NCI-H1048 (cell line): ENCODE measurements around the gene CD6.

Source experiments
- DNase-seq: peaks from one replicate; lab custom pipeline; 2025; lab: John Stamatoyannopoulos, UW

CD6 gene

DNA sequence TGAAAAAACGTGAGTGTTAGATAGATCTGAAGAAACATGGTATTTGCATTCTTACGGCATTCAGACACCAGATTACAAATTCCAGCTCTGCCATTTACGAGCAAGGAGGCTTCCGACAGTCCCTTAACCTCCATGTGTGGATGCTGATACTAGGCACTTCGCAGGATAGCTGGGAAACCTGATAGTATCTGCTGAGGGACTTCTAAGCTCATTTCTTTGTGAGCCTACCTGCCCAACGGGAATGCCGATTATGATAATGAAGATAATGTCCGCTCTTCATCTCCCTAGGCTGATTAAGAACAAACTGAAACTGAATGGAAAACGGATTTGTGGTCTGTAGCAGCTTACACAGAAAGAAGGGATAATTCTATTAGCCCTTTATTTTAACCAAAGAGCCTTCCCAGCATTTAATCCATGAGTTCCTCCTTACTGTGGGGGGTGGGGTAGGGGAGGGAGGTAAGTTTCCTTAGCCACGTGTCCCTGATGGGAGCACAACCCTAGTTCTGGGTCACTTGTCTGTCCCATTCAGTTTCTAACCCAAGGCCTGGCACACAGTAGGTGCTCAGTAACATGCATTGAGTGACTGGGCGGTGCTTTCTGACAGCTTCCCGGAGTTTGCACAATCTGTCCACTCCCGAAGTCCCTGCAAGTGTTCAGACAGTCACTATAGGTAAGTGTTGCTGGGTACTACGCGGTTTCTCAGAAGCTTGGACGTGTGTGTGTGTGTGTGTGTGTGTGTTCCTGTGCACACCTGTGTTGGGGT is 39.2 kb downstream of the CD6 start:
- DNase-seq, result no peak

DNA sequence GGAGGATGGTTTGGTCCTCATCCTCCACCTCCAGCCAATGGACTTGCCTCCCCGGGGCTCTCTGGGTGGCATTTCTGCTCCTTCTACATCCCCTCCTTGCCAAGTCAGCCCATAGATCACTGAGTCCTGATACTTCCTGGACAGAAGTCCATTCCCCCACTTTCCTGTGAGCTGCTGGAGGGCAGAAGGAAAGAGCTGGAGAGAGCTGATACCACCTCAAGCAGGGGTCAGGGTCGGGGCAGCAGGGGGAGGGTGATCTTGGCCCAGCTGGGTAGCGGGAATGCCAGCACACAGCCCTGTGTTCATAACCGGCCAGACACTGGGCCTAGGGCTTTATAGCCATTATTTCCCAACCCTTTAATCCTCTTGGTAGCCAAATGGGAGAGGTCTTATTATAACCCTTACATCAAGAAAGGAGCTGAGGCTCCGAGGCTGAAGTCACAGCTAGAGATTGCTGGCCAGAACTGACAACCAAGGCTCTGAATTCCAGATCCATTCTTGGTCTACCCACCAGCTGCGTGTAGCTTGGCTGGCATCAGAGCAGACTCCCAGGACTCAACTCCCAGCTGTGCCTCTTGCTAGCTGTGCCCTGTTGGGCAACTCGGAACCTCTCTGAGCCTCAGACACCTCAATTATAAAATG is 39.9 kb downstream of the CD6 start:
- no peak for DNase-seq

DNA sequence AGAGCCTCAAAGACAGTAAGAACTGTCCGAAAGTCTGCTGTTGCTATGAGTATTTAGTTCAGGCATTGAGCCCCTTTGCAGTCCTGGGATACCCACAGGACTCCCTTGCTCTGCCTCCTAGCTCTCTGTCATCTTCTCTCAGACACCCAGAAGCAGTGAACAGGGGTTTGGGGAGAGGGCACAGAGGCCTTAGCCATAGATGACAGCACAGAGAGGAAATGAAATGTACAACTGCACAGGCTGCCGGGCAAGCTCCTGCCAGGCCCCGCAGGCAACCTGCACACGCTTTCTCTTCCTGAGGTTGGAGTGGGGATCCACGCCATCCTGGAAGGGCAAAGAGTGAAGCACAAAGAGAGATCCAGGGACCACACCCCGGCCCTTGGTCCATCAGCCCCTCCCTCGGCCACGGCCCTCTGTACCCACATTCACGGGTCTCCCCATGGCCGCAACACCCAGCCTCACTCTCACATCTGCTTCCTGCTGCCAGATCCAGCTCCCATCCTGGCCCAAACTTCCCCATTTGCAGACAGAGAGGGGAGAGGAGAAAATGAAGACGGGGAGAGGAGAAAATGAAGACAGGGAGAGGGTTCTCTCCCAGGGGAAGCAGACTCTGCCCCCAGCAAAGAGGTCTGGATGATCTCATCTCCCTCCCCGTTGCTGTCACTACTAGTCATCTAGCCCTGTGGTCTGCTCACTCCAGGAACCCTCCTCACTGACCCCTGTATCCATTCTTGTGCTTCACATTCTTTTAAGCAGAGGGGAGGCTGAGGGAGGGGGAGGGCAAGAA is 40.7 kb downstream of the CD6 start:
- no peak for DNase-seq

DNA sequence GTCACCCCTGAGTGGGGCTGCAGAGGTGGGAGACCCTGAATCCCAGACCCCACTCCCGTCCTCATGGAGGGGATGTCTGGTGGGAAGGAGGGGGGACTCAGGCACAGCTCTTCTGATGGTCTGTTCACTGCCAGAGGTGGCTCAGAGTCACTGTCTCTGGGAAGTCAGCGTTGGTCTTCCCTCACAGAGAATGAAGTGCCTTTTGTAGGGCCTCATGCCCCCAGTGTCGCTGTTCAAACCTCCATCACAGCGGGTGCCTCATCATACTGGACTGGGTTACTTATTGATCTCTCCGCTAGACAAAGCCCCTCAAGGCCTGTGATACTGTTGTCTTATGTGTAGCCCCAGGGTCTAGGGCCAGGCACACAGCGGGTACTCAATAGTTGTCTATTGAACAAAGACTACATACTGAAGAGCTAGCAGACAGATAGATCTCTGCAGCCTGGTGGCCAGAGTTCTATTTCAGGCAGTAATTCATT is 41.3 kb downstream of the CD6 start:
- DNase-seq, result no peak

DNA sequence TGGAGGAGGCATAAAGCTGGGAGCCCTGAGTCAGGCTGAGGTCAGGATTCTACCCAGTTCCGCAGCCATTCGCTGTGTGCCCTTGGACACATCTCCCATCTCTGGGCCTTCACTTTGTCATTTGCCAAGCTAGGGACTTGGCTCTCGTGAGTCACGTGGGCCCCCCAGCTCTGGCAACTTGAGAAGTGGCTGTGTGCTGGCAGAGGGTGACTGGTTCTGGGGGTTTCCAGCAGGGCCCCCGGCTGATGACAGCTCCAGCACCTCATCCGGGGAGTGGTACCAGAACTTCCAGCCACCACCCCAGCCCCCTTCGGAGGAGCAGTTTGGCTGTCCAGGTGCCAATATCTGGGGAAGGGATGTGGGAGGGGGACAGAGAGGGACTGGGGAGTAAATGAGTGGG is 46.6 kb downstream of the CD6 start:
- no peak for DNase-seq

DNA sequence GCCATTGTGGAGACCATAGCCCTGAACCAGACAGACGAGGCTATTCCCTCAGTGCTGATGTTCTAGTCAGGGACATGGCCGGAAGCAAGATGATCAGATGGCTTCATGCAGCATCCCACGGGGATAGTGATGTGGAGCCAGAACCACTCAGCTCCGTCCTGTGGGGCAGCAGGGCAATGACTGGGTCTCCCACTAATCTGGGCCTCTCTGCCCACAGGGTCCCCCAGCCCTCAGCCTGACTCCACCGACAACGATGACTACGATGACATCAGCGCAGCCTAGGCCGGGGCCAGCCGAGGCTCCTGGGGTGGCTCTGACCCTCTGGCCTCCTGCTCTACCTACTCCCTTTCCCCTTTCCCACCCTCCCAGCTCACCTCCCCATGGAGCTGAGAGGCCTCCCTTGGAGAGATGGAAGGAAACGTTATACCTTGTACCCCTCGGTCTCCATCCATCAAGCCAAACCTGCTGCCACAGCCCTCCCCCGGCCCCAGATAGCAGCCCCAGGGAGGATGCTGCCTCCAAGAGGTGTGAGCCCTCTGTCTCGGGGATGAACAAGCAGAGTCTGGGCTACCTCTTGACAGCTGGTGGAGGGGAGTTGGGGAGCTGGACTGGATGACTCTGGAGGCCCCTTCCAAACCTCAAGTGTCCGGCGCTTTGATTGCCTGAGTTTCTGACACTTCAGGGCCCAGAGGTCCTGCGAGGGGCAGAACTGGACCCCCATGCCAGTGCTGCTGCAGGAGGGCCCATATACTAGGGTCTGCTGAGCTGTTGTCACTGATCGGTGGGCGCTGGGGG is 47.8 kb downstream of the CD6 start:
- no peak for DNase-seq

DNA sequence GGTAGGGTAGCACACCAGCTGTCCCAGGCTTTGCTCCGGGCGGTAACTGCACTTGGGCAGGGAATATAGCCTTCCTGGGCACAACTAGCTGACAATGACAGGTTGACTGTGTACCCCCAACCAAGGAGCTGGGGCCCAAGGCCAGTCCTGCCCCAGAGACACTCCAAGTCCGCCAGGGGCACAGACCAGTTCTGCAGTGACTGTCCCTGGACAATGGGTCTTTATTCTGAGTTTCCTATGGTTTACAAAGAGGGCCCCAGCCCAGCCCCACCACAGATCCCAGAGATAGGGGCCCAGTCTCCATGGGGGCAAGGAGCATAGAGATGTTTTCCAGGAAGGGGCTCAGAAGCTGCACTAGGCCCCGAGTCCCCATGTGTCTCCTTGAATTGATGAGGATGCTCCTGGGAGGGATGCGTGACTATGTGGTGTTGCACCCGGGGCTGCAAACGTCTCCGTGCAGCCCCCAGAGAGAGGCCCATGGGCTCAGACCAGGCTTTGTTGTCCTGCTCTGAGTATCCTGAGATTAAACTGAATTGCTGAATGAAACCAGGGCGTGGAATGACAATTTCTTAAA is 48.4 kb downstream of the CD6 start:
- no peak for DNase-seq

DNA sequence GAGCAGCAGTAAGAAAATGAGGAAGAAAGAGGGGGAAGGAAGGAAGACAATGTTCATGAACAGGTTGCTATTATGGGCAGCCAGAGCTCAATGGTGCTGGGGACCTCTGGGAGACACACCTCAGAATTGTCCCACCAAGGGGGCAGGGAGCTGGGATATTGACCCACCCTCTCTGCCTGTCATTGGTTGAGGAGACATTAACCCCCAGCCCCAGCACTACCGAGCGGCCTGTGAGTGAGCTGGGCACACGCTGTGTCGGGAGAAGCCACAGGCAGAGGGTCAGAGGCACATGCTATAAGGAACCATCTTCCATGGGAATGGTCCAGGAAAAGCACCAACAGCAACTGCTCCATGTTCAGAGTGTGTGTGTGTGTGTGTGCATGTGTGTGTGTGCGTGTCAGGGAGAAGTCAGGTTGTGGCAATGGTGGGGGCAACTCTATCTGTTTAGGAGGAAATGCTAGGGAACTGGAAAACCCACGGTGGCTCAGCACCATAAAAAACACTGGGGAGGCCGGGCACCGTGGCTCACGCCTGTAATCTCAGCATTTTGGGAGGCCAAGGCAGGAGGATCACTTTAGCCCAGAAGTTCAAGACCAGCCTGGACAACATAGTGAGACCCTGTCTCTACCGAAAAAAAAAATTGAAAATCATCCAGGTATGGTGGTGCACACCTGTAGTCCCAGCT is 49.2 kb downstream of the CD6 start:
- no peak for DNase-seq

DNA sequence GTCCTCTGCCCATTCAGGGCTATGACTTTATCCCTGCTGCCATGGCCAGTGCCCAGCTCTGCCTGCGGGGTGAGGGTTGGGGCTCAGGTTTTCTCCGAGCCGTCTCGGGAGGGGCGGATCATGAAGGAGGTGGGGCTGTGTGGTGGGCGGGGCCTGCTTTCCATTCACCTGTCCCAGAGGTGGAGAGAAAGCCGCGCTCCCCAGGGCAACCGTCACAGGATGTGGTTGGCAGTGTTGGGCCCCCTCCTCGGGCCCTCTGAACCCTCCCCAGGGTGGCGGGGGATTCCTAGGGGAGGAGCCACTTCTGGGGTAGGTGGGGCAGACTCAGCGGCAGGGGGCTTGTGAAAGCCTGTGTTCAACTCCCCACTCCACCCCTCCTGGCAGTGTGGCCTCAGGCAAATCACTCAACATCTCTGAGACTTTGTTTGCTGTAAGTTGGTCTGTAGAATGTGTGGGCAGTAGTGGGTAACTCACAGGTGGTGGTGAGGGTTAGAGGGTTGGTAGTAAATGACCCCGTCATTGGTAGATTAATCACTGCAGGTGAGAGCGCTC is 50.3 kb downstream of the CD6 start:
- no peak for DNase-seq

DNA sequence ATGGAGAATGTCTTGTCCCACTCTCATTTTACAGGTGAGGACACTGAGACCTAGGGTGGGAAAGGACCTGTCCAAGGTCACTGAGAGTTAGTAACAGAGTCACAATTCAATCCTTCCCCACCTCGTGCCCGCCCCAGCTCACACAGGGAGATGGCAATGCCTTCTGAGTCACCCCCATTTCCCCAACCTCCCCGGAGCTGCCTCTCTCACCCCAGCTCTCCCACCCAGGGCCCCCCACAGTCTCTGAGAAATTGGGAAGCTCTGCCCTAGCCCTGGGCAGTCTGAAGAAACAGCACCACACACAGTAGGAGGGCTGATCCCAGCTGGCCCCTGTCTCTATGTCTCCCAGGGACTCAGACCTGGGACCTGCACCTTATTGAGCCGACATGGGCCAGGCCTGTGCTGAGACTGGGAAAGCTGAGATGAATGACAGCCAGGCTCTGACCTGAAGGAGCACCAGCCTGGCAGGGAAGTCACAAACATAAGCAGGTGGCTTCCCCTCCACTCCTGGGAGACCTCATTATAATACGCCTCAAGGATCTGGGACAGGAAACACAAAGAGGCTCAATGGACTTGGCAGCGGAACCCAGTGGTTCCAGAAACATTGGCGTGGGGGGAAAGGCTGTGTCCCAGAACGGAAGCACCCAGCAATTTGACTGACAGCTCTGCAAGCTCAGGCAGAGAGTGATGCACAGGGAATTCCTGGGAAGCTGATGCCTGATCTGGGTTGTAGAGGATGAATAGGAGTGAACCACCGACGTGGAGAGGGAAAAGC is 51.0 kb downstream of the CD6 start:
- no peak for DNase-seq

DNA sequence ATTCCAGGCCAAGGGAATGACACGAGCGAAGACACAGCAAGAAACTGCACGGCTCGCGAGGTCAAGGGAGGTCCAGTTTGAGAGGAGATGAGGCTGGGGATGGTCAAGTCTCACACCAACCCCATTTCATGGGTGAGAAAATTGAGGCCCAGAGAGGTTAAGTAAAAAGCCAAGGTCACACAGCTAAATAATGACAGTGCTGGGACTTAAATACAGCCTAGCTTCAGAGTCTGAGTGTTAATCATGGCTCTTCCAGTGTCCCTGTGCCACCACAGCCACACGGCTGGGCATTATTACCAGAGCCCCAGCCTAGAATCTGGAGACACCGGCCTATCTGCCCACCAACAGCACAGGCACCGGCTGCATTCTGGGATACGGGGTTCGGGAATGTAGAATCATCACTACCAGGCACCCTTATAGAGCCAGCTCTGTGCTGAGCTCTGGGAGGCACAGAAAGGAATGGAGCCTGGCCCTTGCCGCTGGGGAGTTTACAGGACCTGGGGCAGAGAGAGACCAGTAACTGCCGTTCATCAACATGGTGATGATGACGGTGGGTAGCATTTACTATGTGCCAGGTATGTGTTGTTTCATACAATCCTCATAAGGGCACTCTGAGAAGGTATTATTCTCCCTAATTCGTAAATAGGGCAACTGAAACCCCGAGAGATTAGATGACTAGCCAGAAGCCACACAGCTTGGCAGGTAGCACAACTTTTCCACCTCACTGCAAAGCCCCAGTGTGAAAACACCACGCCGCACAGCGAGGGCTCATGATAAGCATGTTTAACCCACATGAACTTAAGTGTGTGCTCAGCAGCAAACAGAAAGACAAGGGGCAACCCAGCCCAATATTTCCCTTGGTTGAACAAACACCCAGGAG is 51.8 kb downstream of the CD6 start:
- no peak for DNase-seq

DNA sequence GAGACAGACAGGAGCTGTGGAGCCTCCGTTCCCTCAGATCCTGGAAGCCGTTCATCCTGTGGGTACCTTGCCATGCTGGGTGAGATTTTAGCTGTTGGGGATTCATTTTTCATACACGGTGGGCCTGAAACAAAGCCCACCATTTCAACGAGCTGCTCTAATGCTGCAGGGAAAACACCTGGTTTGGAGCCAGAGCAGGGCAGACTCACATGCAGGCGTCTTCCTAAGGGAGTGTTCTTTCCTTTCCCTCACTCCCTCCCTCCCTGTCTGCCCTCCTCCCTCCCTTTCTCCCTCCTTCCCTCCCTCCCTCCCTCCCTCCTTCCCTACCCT is 52.5 kb downstream of the CD6 start:
- DNase-seq, result no peak

DNA sequence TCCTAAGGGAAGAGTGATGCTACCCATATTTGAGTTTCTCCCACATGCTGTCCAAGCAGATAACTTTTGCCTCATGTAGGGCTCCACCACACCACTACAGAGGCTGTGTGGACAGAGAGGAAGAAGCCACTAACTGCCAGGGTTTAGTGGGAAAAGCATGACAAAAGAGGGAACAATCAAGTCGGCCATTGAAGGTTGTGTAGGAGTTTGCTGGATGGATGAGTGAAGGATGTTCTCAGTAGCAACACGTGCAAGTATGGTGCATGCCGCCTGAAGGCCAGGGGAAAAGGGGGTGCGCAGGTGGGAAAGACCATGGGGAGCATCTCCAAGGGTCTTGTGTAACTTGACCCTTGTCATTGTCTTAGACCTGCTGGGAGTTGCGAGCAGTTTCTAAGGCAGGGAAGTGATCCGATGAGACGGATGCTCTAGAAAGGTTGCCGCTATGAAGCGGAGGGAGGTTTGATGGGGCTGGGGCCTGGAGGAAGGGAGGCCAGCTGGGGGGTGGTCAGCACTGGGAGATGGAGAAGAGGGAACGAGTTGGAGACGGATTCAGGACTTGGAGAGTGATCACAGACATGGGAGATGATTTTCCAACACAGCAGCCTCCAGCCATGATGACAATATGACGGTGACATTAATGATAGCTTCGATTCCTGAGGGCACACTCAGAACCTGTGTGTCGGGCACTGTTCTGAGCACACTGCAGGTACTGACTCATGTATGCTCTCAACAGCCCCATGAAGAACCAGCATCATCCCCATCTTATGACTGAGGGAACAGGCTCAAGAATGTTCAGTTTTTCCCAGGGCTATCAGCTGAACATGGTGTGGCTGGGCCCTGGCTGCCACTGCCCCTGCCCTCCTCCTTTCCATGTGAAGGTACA is 53.7 kb downstream of the CD6 start:
- no peak for DNase-seq

DNA sequence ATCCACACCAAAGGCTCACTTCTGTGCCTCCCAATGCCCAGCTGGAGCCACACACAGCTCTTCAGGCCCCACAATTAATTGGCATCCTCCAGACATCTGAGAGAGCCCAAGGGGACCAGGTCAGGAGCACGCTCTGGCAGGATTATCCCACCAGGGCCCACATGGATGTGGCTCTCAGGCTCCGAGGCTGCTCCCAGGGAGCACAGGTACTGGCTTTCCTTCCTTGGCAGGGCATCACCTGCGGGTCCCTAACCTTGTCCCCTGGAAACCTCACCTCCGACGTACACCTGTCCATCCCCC is 54.3 kb downstream of the CD6 start:
- no peak for DNase-seq

DNA sequence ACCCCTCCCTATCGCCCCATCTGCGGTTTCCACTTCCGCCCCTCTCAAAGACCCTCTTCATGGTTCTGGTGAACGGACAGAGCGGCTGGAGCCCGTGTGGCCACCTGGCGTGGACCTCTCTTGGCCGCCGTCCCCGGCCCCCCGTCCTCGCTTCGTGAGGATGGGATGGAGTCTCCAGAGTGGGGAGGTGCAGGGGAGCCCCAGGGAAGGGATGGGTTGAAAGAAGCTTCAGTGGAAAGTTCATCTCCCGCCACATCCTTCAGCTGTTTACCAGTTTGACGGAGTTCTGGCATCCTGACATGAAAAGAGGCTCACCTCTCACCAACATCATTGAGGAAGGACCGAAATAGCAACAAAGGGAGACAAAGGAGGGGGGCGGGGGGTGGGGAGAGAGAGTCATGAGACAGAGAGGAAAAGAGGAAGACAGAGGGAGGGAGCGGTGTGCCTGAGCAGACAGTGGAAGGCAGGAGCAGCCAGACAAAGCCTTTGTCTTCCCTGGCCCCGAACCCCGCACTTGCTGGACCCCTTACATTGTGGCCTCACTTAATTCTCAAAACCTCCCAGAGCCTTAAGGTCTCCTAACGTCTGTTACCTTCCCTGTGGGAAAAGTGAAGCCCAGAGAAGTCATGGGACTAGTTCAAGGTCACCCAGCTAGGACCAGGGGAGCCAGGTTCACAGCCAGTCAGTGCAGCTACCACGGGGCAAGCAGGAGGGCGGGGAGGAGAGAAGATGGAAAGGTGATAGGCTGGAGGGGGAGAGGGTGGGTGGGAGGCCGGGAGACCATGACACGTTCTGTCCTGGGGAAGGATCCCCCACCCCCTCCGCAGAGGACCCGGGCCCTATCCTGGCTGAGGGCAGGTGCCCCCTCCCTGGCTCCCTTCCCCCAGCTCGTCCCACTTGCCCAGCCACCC is 54.9 kb downstream of the CD6 start:
- DNase-seq, result no peak

DNA sequence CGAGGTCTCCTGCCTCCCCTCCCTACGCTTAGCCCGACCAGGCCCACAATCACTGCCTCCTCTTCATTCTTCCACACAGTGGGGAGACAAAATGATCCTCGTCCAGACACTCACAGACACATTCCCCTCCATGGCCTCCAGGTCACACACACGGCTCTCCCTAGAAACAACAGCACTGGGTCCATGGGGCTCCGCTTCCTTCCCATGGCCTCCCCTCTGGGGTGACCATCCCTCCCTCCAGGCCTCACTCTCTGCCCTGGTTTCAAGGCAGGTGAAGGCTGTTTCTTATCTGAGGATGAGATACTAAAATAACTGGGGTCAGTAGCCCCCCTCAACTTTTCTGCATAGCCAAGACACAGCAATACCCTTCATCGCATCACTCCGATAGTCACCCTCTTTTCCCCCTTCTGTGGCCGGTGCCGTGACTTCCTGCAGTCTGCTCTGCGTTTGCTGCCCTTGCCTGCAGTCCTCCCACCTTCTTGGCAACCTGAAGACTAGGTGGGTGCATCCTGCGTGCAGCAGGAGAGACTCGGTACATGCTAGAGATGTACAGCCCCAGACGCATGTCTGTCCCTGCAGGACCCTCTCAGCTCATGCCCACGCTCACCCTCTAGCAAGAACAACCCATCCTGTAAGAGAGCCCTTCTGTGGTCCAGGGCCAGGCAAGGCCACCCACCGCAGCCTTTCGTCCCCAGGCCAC is 55.8 kb downstream of the CD6 start:
- DNase-seq, result no peak
